ENCODE measurements around the gene UMODL1.
"Not testable (repeated sequence)": the region's sequence is repeated elsewhere in the genome, so short reads cannot be mapped to it uniquely, and the experiment has no call there.

Gene UMODL1

GRCh38 chr21:42171091-42172053 lies 100.3 kb downstream of the UMODL1 start:
- DNase-seq = no peak

- no peak for DNase-seq
Observed at GRCh38 chr21:42172596-42173483, 101.7 kb downstream of the UMODL1 start.

GRCh38 chr21:42174173-42174572 lies 103.1 kb downstream of the UMODL1 start:
- peak; percentile 29 for DNase-seq

DNA sequence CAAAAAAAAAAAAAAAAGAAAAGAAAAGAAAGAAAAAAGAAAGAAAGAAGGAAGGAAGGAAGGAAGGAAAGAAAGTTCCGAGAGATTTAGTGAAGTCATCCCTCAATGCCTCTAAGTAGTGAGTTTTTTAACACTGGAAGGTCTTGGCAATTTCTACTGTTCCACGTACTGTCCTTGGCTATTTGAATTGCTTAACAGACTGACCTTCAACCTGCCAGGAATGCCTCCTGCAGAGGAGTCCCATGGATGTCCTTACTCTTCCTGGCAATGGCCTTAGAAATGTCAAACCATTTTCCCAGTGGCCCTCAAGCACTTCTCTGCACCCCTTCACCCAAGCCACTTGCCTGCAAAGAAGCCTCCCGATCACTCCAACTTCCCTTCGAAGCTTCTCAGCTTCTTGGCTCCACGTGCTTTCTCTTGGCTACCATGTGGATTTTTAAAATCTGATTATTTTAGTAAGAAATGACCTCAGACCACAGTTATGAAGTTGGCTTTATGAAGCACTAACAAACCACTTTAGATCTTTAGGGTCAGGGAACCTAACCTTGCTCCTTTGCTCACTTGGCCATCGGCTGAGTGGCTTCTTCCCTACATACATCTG lies 104.1 kb downstream of the UMODL1 start:
- DNase-seq = no peak

GRCh38 chr21:42176859-42177258 lies 105.7 kb downstream of the UMODL1 start:
- no peak for DNase-seq

GRCh38 chr21:42179316-42179715 lies 108.2 kb downstream of the UMODL1 start:
- DNase-seq = no peak

GRCh38 chr21:42180001-42180400 lies 108.9 kb downstream of the UMODL1 start:
- DNase-seq = not testable (repeated sequence)

DNA sequence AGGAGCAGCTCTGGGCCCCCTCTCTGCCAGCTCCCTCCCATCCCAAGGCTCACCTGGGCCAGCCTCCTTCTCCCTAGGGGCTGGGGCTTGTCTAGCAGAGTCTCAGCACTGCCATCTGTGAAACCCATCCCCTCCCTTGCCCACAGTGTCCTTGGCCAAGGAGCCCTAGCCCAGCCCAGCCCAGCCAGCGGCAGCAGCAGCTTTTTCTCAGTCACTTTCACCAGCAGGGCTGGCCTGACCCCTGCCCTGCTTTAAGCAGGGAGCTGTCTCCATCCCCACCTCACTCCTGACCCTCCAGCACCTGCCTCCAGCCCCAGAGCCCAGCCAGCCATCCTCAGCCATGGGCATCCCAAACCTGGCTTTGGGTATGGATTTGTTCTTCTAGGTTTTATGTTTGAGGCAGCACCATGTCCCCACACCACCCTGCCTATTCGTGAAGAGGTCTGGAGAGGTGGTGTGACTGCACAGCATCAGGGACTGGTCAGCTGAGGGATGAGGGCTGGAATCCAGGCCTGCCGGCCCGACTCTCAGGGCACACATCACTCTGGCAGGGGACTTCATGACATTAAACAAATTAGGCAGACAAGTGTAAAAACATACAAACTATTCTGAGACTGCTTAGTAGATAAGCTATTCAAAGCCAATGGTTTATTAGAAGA lies 111.7 kb downstream of the UMODL1 start:
- DNase-seq = no peak

GRCh38 chr21:42183374-42184266 lies 112.5 kb downstream of the UMODL1 start:
- DNase-seq = no peak

- no peak for DNase-seq
Observed at GRCh38 chr21:42186591-42186990, 115.5 kb downstream of the UMODL1 start.

DNA sequence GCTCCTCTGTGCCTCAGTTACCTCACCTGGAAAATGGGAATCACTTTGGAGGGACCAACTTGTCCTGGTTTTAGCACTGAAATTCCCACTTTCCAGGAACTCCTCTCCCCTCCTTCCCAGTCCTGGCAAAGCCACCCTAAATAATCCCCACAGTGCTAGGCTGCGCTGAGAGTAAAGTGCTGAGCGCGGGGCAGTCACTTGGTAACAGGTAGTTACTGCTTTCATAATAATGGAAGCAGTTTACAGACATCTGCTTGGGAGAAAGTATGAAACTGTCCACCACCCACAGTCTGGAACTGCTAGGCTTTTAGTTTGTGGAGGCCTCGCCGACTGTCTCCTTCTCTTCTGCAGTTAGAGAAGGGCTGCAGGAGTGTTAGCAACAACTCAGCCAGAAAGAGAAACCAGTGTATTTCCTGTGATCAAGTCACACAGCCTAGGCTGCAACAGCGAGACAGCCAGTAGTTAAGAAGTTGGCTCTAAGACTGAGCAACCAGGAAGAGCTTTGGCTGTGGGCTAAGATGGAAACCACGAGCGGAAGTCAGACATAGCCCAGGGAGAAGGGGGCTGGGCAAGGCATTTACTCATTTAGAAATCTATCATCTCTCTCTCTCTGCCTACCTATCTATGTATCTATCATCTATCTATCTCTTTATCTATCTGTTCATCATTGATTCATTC lies 117.0 kb downstream of the UMODL1 start:
- DNase-seq = no peak

- DNase-seq = no peak
Observed at GRCh38 chr21:42188663-42189062, 117.5 kb downstream of the UMODL1 start.

DNA sequence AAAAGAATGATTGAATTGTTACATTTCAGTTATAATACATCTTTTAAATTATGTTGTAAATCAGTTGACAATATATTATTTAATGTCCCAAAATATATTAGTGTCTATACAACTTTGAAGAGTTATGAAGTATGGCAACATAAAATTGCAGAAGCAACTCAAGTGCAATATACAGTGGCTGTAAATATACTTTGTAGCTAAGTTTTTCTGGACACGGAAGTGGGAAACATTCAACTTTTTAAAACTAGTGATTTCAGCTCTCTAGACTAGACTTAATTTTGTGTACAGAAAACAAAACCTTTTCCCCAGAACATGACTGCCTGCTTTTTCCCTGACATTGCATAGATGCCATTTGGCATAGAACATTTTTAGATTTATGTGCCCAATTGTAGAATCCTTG lies 118.3 kb downstream of the UMODL1 start:
- DNase-seq = no peak

GRCh38 chr21:42189860-42190485 lies 118.9 kb downstream of the UMODL1 start:
- no peak for DNase-seq

- no peak for DNase-seq
Observed at GRCh38 chr21:42190486-42190863, 119.4 kb downstream of the UMODL1 start.

DNA sequence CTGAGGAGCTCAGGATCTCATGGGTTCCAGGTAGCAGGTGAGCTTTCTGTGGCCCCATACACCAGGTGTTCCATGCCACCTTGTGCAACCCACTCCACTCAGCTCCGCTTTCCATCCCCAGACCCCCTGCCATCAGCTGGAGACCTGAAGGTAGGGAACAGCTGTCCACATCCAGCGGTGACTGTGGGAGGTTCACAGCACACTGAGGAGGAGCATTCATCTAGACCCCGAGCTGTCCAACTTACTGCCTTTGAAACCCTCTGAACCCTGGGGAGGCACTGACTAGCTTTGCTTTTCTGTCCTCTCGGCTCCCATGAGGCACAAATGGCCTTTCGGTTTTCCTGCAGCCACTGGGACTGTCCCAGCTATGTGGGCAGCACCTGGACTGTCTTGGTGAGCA lies 119.9 kb downstream of the UMODL1 start:
- no peak for DNase-seq

DNA sequence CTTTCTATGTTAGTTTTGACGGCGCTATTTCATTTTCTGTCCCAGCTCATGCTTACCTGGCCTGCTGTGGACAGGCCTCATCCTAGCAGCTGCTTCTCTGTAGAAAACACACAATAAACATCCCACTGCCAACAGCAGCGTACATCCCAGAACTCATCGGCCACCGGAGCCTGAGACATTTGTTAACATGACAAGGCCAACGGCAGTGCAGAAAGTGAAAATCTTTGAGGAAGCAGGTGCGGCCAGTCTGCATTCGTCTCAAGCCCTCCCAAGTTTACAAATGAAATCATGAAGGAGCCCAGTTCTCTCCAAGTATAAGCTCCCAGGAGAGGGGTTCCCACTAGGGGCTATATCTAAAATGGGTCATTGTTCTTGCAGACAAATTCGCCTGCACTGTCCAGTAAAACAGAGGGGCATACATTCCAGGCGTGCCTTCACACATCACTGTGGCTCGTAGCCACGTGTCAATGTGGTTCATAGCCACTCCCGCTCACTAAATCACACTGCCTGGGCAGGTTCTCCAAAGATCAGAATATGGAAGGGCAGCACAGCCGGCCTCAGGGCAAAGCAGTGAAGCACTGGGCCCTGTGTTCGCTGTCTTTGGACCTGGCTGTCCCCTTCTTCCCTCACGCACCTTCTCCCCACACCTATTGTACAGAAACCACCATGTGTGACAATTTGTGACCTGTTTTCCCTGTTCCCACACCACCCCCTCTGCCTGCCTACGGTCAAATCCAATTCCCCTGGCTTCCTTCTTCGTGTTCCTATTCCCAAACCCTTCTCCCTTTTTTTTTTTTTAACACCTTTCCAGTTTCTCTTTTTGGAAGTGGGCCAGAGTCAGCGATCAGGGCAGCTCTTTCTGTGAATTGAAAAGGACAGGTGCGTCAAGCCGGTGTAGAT lies 120.8 kb downstream of the UMODL1 start:
- no peak for DNase-seq

Measured in NCI-H1436 (cell line).